Mesenchymal stem cell (in vitro differentiated cells and primary cell): ENCODE results near the gene SENP3.
A peak's percentile ranks its signal among the peaks of the same experiment; 100 is the strongest.

Experiments
- DNase-seq: peaks from one replicate; pipeline ENCODE4 v3.0.0-alpha.2; 2013
- H2AFZ ChIP-seq: one replicate; pipeline ENCODE4 v1.6.1; 2013; ENCODE audit warnings: low read depth, mild to moderate bottlenecking, control low read depth, inconsistent platforms, low read length, moderate library complexity
- H2AK5ac ChIP-seq: 2 replicates; pipeline ENCODE4 v1.6.1; 2013; ENCODE audit warnings: low read length, moderate library complexity, mild to moderate bottlenecking, inconsistent platforms; ENCODE audit not compliant: severe bottlenecking
- H2BK120ac ChIP-seq: one replicate; pipeline ENCODE4 v1.6.1; 2013; ENCODE audit warnings: low read depth, mild to moderate bottlenecking, inconsistent platforms, low read length, moderate library complexity
- H2BK12ac ChIP-seq, 2 experiments: one replicate each; pipeline ENCODE4 v1.6.1; 2013; ENCODE audit warnings: inconsistent platforms in 2 of 2, low read length in 2 of 2, mild to moderate bottlenecking in 2 of 2, moderate library complexity in 2 of 2, control low read depth in 1 of 2
- H2BK15ac ChIP-seq: one replicate; pipeline ENCODE4 v1.6.1; 2013; ENCODE audit warnings: mild to moderate bottlenecking, low read depth, inconsistent platforms; ENCODE audit not compliant: poor library complexity, severe bottlenecking
- H2BK5ac ChIP-seq: 2 replicates; pipeline ENCODE4 v1.6.1; 2013; ENCODE audit warnings: low read depth, mild to moderate bottlenecking, low read length, control low read depth, inconsistent platforms; ENCODE audit not compliant: poor library complexity, severe bottlenecking
- H3K14ac ChIP-seq, 2 experiments: one replicate each; pipeline ENCODE4 v1.6.1; 2013; ENCODE audit warnings: inconsistent platforms in 2 of 2, low read length in 2 of 2, control low read depth in 1 of 2, mild to moderate bottlenecking in 1 of 2, moderate library complexity in 1 of 2
- H3K18ac ChIP-seq, 2 experiments: one replicate each; pipeline ENCODE4 v1.6.1; 2013; ENCODE audit warnings: inconsistent platforms in 2 of 2, low read length in 2 of 2, control low read depth in 1 of 2, low read depth in 1 of 2, mild to moderate bottlenecking in 1 of 2
- H3K23ac ChIP-seq, 2 experiments: one replicate each; pipeline ENCODE4 v1.6.1; 2013; ENCODE audit warnings: inconsistent platforms in 2 of 2, low read length in 2 of 2, mild to moderate bottlenecking in 2 of 2, moderate library complexity in 2 of 2, control low read depth in 1 of 2
- H3K27ac ChIP-seq: 2 replicates; pipeline ENCODE4 v1.5.1; 2013; ENCODE audit warnings: mild to moderate bottlenecking, moderate library complexity, low read length, control low read depth, inconsistent platforms; ENCODE audit not compliant: poor library complexity, severe bottlenecking
- H3K27me3 ChIP-seq, 2 experiments: 2 replicates each; pipeline versions ENCODE4 v1.6.1 to v1.7.0; 2013; ENCODE audit warnings: low read length in 2 of 2, mild to moderate bottlenecking in 2 of 2, moderate library complexity in 2 of 2, control low read depth in 1 of 2, inconsistent platforms in 1 of 2; ENCODE audit not compliant: control insufficient read depth in 1 of 2, insufficient read depth in 1 of 2
- H3K36me3 ChIP-seq, 2 experiments: 2 replicates each; pipeline versions ENCODE4 v1.6.1 to v1.7.0; 2013; ENCODE audit warnings: low read length in 2 of 2, control low read depth in 1 of 2, inconsistent platforms in 1 of 2, low read depth in 1 of 2, mild to moderate bottlenecking in 1 of 2; ENCODE audit not compliant: insufficient read depth in 2 of 2, control insufficient read depth in 1 of 2
- H3K4ac ChIP-seq, 2 experiments: one replicate each; pipeline ENCODE4 v1.6.1; 2013; ENCODE audit warnings: inconsistent platforms in 2 of 2, low read length in 2 of 2, mild to moderate bottlenecking in 2 of 2, moderate library complexity in 2 of 2, control low read depth in 1 of 2, low read depth in 1 of 2
- H3K4me1 ChIP-seq: 2 replicates; pipeline ENCODE4 v1.6.1; 2013; ENCODE audit warnings: low read depth, low read length, control low read depth; ENCODE audit not compliant: control insufficient read depth, insufficient read depth
- H3K4me2 ChIP-seq: 2 replicates; pipeline ENCODE4 v1.6.1; 2013; ENCODE audit warnings: low read length, mild to moderate bottlenecking, inconsistent platforms; ENCODE audit not compliant: poor library complexity, severe bottlenecking
- H3K4me3 ChIP-seq, 2 experiments: 2 replicates each; pipeline versions ENCODE4 v1.5.1 to v1.7.0; 2013; ENCODE audit warnings: low read length in 2 of 2, mild to moderate bottlenecking in 2 of 2, control low read depth in 1 of 2, low read depth in 1 of 2; ENCODE audit not compliant: insufficient read depth in 1 of 2
- H3K79me1 ChIP-seq: replicated peaks from 2 replicates; pipeline ENCODE4 v1.6.1; 2013; ENCODE audit warnings: mild to moderate bottlenecking, control low read depth, low read length, inconsistent platforms; ENCODE audit not compliant: poor library complexity, severe bottlenecking
- H3K9ac ChIP-seq: 2 replicates; pipeline ENCODE4 v1.7.0; 2013; ENCODE audit warnings: mild to moderate bottlenecking, low read length, moderate library complexity
- H3K9me3 ChIP-seq: 2 replicates; pipeline ENCODE4 v1.7.0; 2013; ENCODE audit warnings: mild to moderate bottlenecking, low read length; ENCODE audit not compliant: control insufficient read depth
- H4K8ac ChIP-seq: one replicate; pipeline ENCODE4 v1.6.1; 2013; ENCODE audit warnings: inconsistent platforms, mild to moderate bottlenecking, low read length, moderate library complexity
- H4K91ac ChIP-seq: one replicate; pipeline ENCODE4 v1.6.1; 2013; ENCODE audit warnings: mild to moderate bottlenecking, low read length, inconsistent platforms
- WGBS: methylation state at CpG from one replicate; pipeline ENCODE4 v1.1.7; 2013; ENCODE audit warnings: mixed read lengths; 5-methylcytosine and 5-hydroxymethylcytosine counted together

The SENP3 gene

DNA sequence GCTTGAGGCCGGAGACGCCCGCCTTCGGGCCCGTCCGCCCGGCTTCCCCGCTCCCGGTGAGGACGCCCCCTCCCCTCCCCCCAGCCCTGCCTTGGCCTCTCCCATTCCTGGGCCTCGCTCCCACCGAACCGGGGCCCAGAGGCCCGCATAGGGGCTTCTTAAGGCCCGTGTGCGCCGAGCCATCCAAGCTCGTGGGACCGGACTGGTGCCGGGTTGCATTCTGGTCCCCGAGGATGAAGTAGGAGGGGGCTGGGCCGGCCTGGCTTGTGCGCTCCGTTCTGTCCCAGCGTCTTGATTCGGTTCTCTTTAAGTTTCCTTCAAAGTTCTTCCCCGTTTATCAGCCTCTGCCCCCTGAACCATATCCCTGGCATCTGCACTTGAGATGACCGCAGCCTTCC lies 488 bp downstream of the SENP3 start:
- Histone ChIP-seq H4K8ac (peak overlapping the region; percentile 82), H2BK12ac (no peak overlapping the region), H3K9me3 (no peaks in the 10 kb centered on the region), H3K4me2 (peak overlapping the region; percentile 89), H3K4ac (peak overlapping the region; percentile 58 to 85), H2BK120ac (peak overlapping the region; percentile 50), H2BK5ac (no peak overlapping the region), H3K14ac (no peak overlapping the region), H4K91ac (no peak overlapping the region), H3K27me3 (no peaks in the 10 kb centered on the region), H3K4me3 (peak overlapping the region; percentile 82 to 96), H3K79me1 (peaks cover 16% of the 10 kb centered on the region), H2AFZ (no peak overlapping the region), H3K27ac (peak overlapping the region; percentile 14), H2BK15ac (peak overlapping the region; percentile 77), H3K23ac (no peak overlapping the region), H3K18ac (peak overlapping the region in 1 of 2 experiments; percentile 91), H2AK5ac (peak overlapping the region; percentile 9), H3K4me1 (peaks cover 26% of the 10 kb centered on the region), H3K36me3 (peaks cover 34% of the 10 kb centered on the region in 2 experiments), H3K9ac (peak overlapping the region; percentile 96)
- 2% methylated on average over 21 of the region's 28 CpGs for WGBS
- DNase-seq = no peak

DNA sequence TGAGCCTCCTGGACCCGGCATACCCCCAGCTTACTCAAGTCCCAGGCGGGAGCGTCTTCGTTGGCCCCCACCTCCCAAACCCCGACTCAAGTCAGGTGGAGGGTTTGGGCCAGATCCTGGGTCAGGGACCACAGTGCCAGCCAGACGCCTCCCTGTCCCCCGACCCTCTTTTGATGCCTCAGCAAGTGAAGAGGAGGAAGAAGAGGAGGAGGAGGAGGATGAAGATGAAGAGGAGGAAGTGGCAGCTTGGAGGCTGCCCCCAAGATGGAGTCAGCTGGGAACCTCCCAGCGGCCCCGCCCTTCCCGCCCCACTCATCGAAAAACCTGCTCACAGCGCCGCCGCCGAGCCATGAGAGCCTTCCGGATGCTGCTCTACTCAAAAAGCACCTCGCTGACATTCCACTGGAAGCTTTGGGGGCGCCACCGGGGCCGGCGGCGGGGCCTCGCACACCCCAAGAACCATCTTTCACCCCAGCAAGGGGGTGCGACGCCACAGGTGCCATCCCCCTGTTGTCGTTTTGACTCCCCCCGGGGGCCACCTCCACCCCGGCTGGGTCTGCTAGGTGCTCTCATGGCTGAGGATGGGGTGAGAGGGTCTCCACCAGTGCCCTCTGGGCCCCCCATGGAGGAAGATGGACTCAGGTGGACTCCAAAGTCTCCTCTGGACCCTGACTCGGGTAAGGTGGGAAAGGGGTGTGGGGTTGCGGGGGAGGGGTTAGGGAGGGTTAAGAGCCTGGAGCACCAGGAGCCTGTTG lies 1.6 kb downstream of the SENP3 start:
- Histone ChIP-seq H3K4me2 (peak overlapping the region; percentile 89), H3K9me3 (no peaks in the 10 kb centered on the region), H3K79me1 (peaks cover 21% of the 10 kb centered on the region), H4K91ac (no peak overlapping the region), H3K14ac (no peak overlapping the region), H3K18ac (no peak overlapping the region), H3K9ac (peak overlapping the region; percentile 96), H4K8ac (no peak overlapping the region), H2AK5ac (no peak overlapping the region), H2AFZ (no peak overlapping the region), H3K27ac (no peak overlapping the region), H3K27me3 (no peaks in the 10 kb centered on the region), H2BK5ac (no peak overlapping the region), H3K4me3 (peak overlapping the region in 1 of 2 experiments; percentile 96), H2BK15ac (peak overlapping the region; percentile 49), H3K4me1 (peaks cover 17% of the 10 kb centered on the region), H3K4ac (no peak overlapping the region), H2BK120ac (no peak overlapping the region), H2BK12ac (no peak overlapping the region), H3K36me3 (peaks cover 40 to 42% of the 10 kb centered on the region in 2 experiments), H3K23ac (no peak overlapping the region)
- WGBS = 96% methylated on average over 30 of the region's 30 CpGs
- DNase-seq = no peak

DNA sequence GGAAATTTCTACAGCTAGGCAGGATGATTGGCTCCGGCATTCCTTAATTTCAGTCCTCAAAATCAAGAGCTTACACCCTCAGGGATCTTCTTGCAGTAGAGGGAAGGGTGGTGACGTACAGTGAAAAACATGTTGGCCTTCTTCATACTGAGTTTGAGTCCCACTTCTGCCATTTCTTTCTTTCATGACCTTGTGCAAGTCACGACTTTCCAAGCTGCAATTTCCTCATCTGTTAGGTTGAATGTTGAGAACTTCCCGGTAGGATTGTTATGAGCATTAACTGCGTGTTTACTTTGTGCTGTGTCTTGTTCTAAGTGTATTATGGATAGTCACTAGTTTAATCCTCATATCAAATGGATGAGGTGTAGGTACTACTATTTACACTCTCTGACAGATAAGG lies 7.9 kb downstream of the SENP3 start:
- Histone ChIP-seq H2BK12ac (no peak overlapping the region), H3K4ac (no peak overlapping the region)
- 97% methylated on average over 4 of the region's 5 CpGs for WGBS

DNA sequence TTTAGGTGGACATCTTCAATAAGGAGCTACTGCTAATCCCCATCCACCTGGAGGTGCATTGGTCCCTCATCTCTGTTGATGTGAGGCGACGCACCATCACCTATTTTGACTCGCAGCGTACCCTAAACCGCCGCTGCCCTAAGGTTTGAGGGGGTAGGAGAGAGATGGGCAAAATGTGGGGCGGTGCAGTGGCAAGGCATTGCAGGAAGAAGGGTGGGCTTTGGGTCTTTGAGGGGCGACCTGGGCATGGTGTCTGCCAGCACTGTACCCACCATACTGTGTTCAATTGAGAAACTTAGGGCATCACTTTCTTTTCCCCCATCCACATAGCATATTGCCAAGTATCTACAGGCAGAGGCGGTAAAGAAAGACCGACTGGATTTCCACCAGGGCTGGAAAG lies 8.6 kb downstream of the SENP3 start:
- Histone ChIP-seq H2BK12ac (no peak overlapping the region), H3K4me3 (no peak overlapping the region), H3K23ac (no peak overlapping the region), H3K27ac (no peak overlapping the region), H3K36me3 (peaks cover 56 to 70% of the 10 kb centered on the region in 2 experiments), H3K18ac (no peak overlapping the region), H2BK15ac (no peak overlapping the region), H3K4me2 (no peak overlapping the region), H2AK5ac (no peak overlapping the region), H4K91ac (no peak overlapping the region), H3K4me1 (peaks cover 9% of the 10 kb centered on the region), H3K9ac (no peak overlapping the region), H2BK5ac (no peak overlapping the region), H3K27me3 (no peaks in the 10 kb centered on the region), H3K79me1 (peaks cover 27% of the 10 kb centered on the region), H3K4ac (no peak overlapping the region), H3K9me3 (no peaks in the 10 kb centered on the region), H2AFZ (no peak overlapping the region), H3K14ac (no peak overlapping the region), H2BK120ac (no peak overlapping the region), H4K8ac (peak overlapping the region; percentile 4)
- DNase-seq = no peak
- 97% methylated on average over 10 of the region's 10 CpGs for WGBS

More for the DNA sequence above, 7.9 kb downstream of the SENP3 start:
- H4K91ac ChIP-seq = no peak overlapping the region
- H3K4me3 ChIP-seq = no peak overlapping the region
- H2AFZ ChIP-seq = no peak overlapping the region
- peaks cover 60 to 70% of the 10 kb centered on the region in 2 experiments for H3K36me3 ChIP-seq
- H2AK5ac ChIP-seq = no peak overlapping the region
- H3K9me3 ChIP-seq = no peaks in the 10 kb centered on the region
- no peak overlapping the region for H3K4me2 ChIP-seq
- no peak overlapping the region for H2BK15ac ChIP-seq
- no peak overlapping the region for H2BK5ac ChIP-seq
- peak overlapping the region; percentile 1 for H3K9ac ChIP-seq
- no peak overlapping the region for H2BK120ac ChIP-seq
- H4K8ac ChIP-seq = no peak overlapping the region
- no peaks in the 10 kb centered on the region for H3K27me3 ChIP-seq
- H3K4me1 ChIP-seq = peaks cover 7% of the 10 kb centered on the region
- H3K18ac ChIP-seq = no peak overlapping the region
- no peak for DNase-seq
- peaks cover 33% of the 10 kb centered on the region for H3K79me1 ChIP-seq
- H3K23ac ChIP-seq = no peak overlapping the region
- H3K14ac ChIP-seq = no peak overlapping the region
- no peak overlapping the region for H3K27ac ChIP-seq
